ENCODE measurements around the gene RASD1.
"Not testable (repeated sequence)": the region's sequence is repeated elsewhere in the genome, so short reads cannot be mapped to it uniquely, and the experiment has no call there.

The RASD1 gene

GRCh38 chr17:17469358-17469757 lies 26.8 kb downstream of the RASD1 start:
- no peak for DNase-seq (ENCODE audit: low read depth)

- no peak for DNase-seq (ENCODE audit: low read depth)
Measured at GRCh38 chr17:17468217-17469010, 27.8 kb downstream of the RASD1 start.

GRCh38 chr17:17467720-17468119 lies 28.5 kb downstream of the RASD1 start:
- DNase-seq (ENCODE audit: low read depth): peak; percentile 25

- no peak for DNase-seq (ENCODE audit: low read depth)
Measured at GRCh38 chr17:17467016-17467415, 29.2 kb downstream of the RASD1 start.

GRCh38 chr17:17466511-17466910 lies 29.7 kb downstream of the RASD1 start:
- no peak for DNase-seq (ENCODE audit: low read depth)

GRCh38 chr17:17465878-17466277 lies 30.3 kb downstream of the RASD1 start:
- DNase-seq (ENCODE audit: low read depth): not testable (repeated sequence)

GRCh38 chr17:17463821-17464220 lies 32.4 kb downstream of the RASD1 start:
- DNase-seq (ENCODE audit: low read depth): no peak

- no peak for DNase-seq (ENCODE audit: low read depth)
Measured at GRCh38 chr17:17462048-17462824, 34.0 kb downstream of the RASD1 start.

- no peak for DNase-seq (ENCODE audit: low read depth)
Measured at GRCh38 chr17:17460038-17460437, 36.2 kb downstream of the RASD1 start.

GRCh38 chr17:17457680-17458079 lies 38.5 kb downstream of the RASD1 start:
- no peak for DNase-seq (ENCODE audit: low read depth)

GRCh38 chr17:17456251-17456650 lies 39.9 kb downstream of the RASD1 start:
- DNase-seq (ENCODE audit: low read depth): no peak

GRCh38 chr17:17455173-17455572 lies 41.0 kb downstream of the RASD1 start:
- no peak for DNase-seq (ENCODE audit: low read depth)

- DNase-seq (ENCODE audit: low read depth): not testable (repeated sequence)
Measured at GRCh38 chr17:17454700-17455099, 41.5 kb downstream of the RASD1 start.

GRCh38 chr17:17454276-17454675 lies 41.9 kb downstream of the RASD1 start:
- DNase-seq (ENCODE audit: low read depth): no peak

- DNase-seq (ENCODE audit: low read depth): no peak
Measured at GRCh38 chr17:17453088-17453487, 43.1 kb downstream of the RASD1 start.

- DNase-seq (ENCODE audit: low read depth): no peak
Measured at GRCh38 chr17:17448723-17449122, 47.5 kb downstream of the RASD1 start.

- no peak for DNase-seq (ENCODE audit: low read depth)
Measured at GRCh38 chr17:17448076-17448475, 48.1 kb downstream of the RASD1 start.

GRCh38 chr17:17447264-17447663 lies 48.9 kb downstream of the RASD1 start:
- DNase-seq (ENCODE audit: low read depth): no peak

- DNase-seq (ENCODE audit: low read depth): no peak
Measured at GRCh38 chr17:17446666-17447155, 49.5 kb downstream of the RASD1 start.

- peak; percentile 88 for DNase-seq (ENCODE audit: low read depth)
Measured at GRCh38 chr17:17445925-17446665, 50.1 kb downstream of the RASD1 start.

GRCh38 chr17:17445296-17445924 lies 50.8 kb downstream of the RASD1 start:
- DNase-seq (ENCODE audit: low read depth): no peak

Measured in iris pigment epithelial cell (primary cell).